SK-N-SH treated with all-trans-retinoic acid at 6 μM for 48 hours (cell line): ENCODE measurements around the gene DCK.
"Not testable (repeated sequence)": the region's sequence is repeated elsewhere in the genome, so short reads cannot be mapped to it uniquely, and the experiment has no call there.

Source experiments
- ATAC-seq: fragments of 200-7000 bp; cut with Tn5 transposase; 3 replicates; pipeline ENCODE4 v1.9.1; 2020; ENCODE audit warnings: mild to moderate bottlenecking, moderate library complexity
- ARNTL ChIP-seq: fragments of 450-650 bp; formaldehyde crosslinking; IDR thresholded peaks from 2 replicates; pipeline ENCODE4 v1.5.0; 2020; ENCODE audit warnings: low read depth, mild to moderate bottlenecking, moderate library complexity, borderline replicate concordance
- BACH2 ChIP-seq: fragments of 250-450 bp; sonication (Bioruptor Pico); IDR thresholded peaks from 2 replicates; pipeline ENCODE4 v1.9.0; 2021; ENCODE audit warnings: mild to moderate bottlenecking, borderline replicate concordance
- ESRRG ChIP-seq: fragments of 250-450 bp; sonication (Bioruptor Pico); IDR thresholded peaks from 2 replicates; pipeline ENCODE4 v1.6.1; 2021; ENCODE audit warnings: mild to moderate bottlenecking
- GLIS3 ChIP-seq: fragments of 250-450 bp; sonication (Bioruptor Pico); IDR thresholded peaks from 2 replicates; pipeline ENCODE4 v1.5.0; 2020; ENCODE audit warnings: mild to moderate bottlenecking, moderate library complexity
- OSR1 ChIP-seq: fragments of 250-450 bp; sonication (Bioruptor Pico); IDR thresholded peaks from 2 replicates; pipeline ENCODE4 v1.8.0; 2022; ENCODE audit warnings: moderate library complexity, mild to moderate bottlenecking, inconsistent platforms
- PPARA ChIP-seq: fragments of 250-450 bp; sonication (Bioruptor Pico); IDR thresholded peaks from 2 replicates; pipeline ENCODE4 v1.5.0; 2020; ENCODE audit warnings: mild to moderate bottlenecking, borderline replicate concordance
- TCF4 ChIP-seq: fragments of 250-450 bp; sonication (Bioruptor Pico); IDR thresholded peaks from 2 replicates; pipeline ENCODE4 v1.8.0; 2021; ENCODE audit warnings: mild to moderate bottlenecking, moderate library complexity, borderline replicate concordance
- TOX ChIP-seq: fragments of 250-450 bp; sonication (Bioruptor Pico); IDR thresholded peaks from 2 replicates; pipeline ENCODE4 v1.8.0; 2021; ENCODE audit warnings: mild to moderate bottlenecking, moderate library complexity, borderline replicate concordance
- ZC3H10 ChIP-seq: fragments of 250-450 bp; sonication (Bioruptor Pico); IDR thresholded peaks from 2 replicates; pipeline ENCODE4 v1.5.1; 2021; ENCODE audit warnings: mild to moderate bottlenecking, moderate library complexity
- ZFP3 ChIP-seq: fragments of 250-450 bp; sonication (Bioruptor Pico); IDR thresholded peaks from 2 replicates; pipeline ENCODE4 v1.5.0; 2020; ENCODE audit warnings: mild to moderate bottlenecking, moderate library complexity
- ZFP30 ChIP-seq: fragments of 450-650 bp; formaldehyde crosslinking; IDR thresholded peaks from 2 replicates; pipeline ENCODE4 v1.5.0; 2022; ENCODE audit warnings: mild to moderate bottlenecking, moderate library complexity
- ZNF565 ChIP-seq: fragments of 450-650 bp; formaldehyde crosslinking; conservative IDR thresholded peaks from 2 replicates; pipeline ENCODE4 v1.5.0; 2020; ENCODE audit warnings: low read depth, mild to moderate bottlenecking, moderate library complexity
- ZNF70 ChIP-seq: fragments of 450-650 bp; formaldehyde crosslinking; IDR thresholded peaks from 2 replicates; pipeline ENCODE4 v1.5.0; 2020; ENCODE audit warnings: mild to moderate bottlenecking, moderate library complexity
- ZNF8 ChIP-seq: fragments of 450-650 bp; formaldehyde crosslinking; IDR thresholded peaks from 2 replicates; pipeline ENCODE4 v1.5.0; 2020; ENCODE audit warnings: mild to moderate bottlenecking, moderate library complexity
- TF ChIP-seq, protein P1 (sequence below): fragments of 250-450 bp; sonication (Bioruptor Pico); IDR thresholded peaks from 2 replicates; pipeline ENCODE4 v1.8.0; 2021; ENCODE audit warnings: low read depth, mild to moderate bottlenecking, moderate library complexity, borderline replicate concordance
- TF ChIP-seq, protein P2 (sequence below): fragments of 250-450 bp; sonication (Bioruptor Pico); IDR thresholded peaks from 2 replicates; pipeline ENCODE4 v1.5.1; 2021; ENCODE audit warnings: mild to moderate bottlenecking, moderate library complexity
- TF ChIP-seq, protein P3 (sequence below): fragments of 250-450 bp; sonication (Bioruptor Pico); IDR thresholded peaks from 2 replicates; pipeline ENCODE4 v1.8.0; 2020; ENCODE audit warnings: mild to moderate bottlenecking, moderate library complexity, borderline replicate concordance
- TF ChIP-seq, protein P4 (sequence below): fragments of 250-450 bp; sonication (Bioruptor Pico); IDR thresholded peaks from 2 replicates; pipeline ENCODE4 v1.5.1; 2020; ENCODE audit warnings: low read depth, mild to moderate bottlenecking, moderate library complexity
- TF ChIP-seq, protein P5 (sequence below): fragments of 250-450 bp; sonication (Bioruptor Pico); IDR thresholded peaks from 2 replicates; pipeline ENCODE4 v1.5.0; 2020; ENCODE audit warnings: mild to moderate bottlenecking, moderate library complexity

DCK gene

GRCh38 chr4:71004281-71004851, 10.9 kb downstream of the DCK start (continued):
- TF ChIP-seq, protein P1, sequence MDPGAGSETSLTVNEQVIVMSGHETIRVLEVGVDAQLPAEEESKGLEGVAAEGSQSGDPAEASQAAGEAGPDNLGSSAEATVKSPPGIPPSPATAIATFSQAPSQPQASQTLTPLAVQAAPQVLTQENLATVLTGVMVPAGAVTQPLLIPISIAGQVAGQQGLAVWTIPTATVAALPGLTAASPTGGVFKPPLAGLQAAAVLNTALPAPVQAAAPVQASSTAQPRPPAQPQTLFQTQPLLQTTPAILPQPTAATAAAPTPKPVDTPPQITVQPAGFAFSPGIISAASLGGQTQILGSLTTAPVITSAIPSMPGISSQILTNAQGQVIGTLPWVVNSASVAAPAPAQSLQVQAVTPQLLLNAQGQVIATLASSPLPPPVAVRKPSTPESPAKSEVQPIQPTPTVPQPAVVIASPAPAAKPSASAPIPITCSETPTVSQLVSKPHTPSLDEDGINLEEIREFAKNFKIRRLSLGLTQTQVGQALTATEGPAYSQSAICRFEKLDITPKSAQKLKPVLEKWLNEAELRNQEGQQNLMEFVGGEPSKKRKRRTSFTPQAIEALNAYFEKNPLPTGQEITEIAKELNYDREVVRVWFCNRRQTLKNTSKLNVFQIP (CRISPR knock-in tag), result no peak
- TF ChIP-seq ZNF70 (no peak), GLIS3 (CRISPR knock-in tag) (no peak), ARNTL (CRISPR knock-in tag) (no peak), ZFP30 (no peak), ESRRG (CRISPR knock-in tag) (no peak), ZNF8 (CRISPR knock-in tag) (no peak), PPARA (CRISPR knock-in tag) (no peak)
- TF ChIP-seq, protein P2, sequence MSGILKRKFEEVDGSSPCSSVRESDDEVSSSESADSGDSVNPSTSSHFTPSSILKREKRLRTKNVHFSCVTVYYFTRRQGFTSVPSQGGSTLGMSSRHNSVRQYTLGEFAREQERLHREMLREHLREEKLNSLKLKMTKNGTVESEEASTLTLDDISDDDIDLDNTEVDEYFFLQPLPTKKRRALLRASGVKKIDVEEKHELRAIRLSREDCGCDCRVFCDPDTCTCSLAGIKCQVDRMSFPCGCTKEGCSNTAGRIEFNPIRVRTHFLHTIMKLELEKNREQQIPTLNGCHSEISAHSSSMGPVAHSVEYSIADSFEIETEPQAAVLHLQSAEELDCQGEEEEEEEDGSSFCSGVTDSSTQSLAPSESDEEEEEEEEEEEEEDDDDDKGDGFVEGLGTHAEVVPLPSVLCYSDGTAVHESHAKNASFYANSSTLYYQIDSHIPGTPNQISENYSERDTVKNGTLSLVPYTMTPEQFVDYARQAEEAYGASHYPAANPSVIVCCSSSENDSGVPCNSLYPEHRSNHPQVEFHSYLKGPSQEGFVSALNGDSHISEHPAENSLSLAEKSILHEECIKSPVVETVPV, result no peak

DNA sequence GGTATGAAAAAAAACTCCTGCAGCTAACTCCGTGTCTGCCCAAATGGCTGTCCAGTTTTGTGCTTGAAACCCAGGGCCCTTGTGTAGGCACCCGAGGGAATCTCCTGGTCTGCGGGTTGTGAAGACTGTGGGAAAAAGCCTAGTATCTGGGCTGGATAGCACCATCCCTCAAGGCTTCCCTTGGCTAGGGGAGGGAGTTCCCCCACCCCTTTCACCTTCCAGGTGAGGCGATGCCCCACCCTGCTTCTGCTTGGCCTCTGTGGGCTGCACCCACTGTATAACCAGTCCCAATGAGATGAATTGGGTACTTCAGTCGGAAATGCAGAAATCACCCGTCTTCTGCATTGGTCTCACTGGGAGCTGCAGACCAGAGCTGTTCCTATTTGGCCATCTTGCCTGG, 11.6 kb downstream of the DCK start:
- not testable (repeated sequence) for ATAC-seq

- no peak for TF ChIP-seq ZC3H10 (CRISPR knock-in tag)
- TF ChIP-seq OSR1 (CRISPR knock-in tag), result no peak
- no peak for TF ChIP-seq ZFP3 (CRISPR knock-in tag)
- no peak for TF ChIP-seq GLIS3 (CRISPR knock-in tag)
- TF ChIP-seq, protein P3, sequence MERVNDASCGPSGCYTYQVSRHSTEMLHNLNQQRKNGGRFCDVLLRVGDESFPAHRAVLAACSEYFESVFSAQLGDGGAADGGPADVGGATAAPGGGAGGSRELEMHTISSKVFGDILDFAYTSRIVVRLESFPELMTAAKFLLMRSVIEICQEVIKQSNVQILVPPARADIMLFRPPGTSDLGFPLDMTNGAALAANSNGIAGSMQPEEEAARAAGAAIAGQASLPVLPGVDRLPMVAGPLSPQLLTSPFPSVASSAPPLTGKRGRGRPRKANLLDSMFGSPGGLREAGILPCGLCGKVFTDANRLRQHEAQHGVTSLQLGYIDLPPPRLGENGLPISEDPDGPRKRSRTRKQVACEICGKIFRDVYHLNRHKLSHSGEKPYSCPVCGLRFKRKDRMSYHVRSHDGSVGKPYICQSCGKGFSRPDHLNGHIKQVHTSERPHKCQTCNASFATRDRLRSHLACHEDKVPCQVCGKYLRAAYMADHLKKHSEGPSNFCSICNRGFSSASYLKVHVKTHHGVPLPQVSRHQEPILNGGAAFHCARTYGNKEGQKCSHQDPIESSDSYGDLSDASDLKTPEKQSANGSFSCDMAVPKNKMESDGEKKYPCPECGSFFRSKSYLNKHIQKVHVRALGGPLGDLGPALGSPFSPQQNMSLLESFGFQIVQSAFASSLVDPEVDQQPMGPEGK (CRISPR knock-in tag), result no peak
- TF ChIP-seq ZNF70, result no peak
- ATAC-seq, result no peak
These were observed 12.9 kb downstream of the DCK start for GRCh38 chr4:71006203-71006907.

- no peak for TF ChIP-seq TCF4
- TF ChIP-seq, protein P3 (CRISPR knock-in tag), result no peak
- no peak for TF ChIP-seq ZNF565 (CRISPR knock-in tag)
- no peak for TF ChIP-seq BACH2
- TF ChIP-seq ZFP30, result no peak
- no peak for TF ChIP-seq OSR1 (CRISPR knock-in tag)
- TF ChIP-seq PPARA (CRISPR knock-in tag), result no peak
- TF ChIP-seq, protein P2, result no peak
- ATAC-seq, result no peak
These were observed 14.7 kb downstream of the DCK start for GRCh38 chr4:71008196-71008595.

DNA sequence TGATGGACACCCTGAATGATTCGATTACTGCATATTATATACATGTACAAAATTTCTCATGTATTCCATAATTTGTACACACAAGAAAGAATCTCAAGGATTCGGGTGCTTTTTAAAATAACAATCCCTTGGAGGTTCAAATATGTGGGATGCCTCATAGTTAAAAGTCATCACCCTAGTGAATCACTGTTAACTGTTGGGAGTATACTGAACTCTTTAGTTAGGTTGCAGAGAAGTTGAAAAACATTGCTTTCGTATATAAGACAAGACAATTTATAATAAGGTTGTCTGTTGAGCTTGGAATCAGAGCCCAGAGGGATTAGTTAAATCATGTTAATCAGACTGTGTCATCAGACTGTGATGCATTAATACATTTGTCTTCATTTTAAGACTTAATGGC, 15.6 kb downstream of the DCK start:
- ATAC-seq, result peak; percentile 77
- TF ChIP-seq OSR1 (CRISPR knock-in tag) (no peak), ZFP3 (CRISPR knock-in tag) (no peak), TOX (CRISPR knock-in tag) (no peak), ZNF8 (CRISPR knock-in tag) (no peak), ZC3H10 (CRISPR knock-in tag) (no peak)
- TF ChIP-seq, protein P4, sequence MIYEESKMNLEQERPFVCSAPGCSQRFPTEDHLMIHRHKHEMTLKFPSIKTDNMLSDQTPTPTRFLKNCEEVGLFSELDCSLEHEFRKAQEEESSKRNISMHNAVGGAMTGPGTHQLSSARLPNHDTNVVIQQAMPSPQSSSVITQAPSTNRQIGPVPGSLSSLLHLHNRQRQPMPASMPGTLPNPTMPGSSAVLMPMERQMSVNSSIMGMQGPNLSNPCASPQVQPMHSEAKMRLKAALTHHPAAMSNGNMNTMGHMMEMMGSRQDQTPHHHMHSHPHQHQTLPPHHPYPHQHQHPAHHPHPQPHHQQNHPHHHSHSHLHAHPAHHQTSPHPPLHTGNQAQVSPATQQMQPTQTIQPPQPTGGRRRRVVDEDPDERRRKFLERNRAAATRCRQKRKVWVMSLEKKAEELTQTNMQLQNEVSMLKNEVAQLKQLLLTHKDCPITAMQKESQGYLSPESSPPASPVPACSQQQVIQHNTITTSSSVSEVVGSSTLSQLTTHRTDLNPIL (CRISPR knock-in tag), result no peak
- TF ChIP-seq, protein P2, result no peak
- TF ChIP-seq, protein P5, sequence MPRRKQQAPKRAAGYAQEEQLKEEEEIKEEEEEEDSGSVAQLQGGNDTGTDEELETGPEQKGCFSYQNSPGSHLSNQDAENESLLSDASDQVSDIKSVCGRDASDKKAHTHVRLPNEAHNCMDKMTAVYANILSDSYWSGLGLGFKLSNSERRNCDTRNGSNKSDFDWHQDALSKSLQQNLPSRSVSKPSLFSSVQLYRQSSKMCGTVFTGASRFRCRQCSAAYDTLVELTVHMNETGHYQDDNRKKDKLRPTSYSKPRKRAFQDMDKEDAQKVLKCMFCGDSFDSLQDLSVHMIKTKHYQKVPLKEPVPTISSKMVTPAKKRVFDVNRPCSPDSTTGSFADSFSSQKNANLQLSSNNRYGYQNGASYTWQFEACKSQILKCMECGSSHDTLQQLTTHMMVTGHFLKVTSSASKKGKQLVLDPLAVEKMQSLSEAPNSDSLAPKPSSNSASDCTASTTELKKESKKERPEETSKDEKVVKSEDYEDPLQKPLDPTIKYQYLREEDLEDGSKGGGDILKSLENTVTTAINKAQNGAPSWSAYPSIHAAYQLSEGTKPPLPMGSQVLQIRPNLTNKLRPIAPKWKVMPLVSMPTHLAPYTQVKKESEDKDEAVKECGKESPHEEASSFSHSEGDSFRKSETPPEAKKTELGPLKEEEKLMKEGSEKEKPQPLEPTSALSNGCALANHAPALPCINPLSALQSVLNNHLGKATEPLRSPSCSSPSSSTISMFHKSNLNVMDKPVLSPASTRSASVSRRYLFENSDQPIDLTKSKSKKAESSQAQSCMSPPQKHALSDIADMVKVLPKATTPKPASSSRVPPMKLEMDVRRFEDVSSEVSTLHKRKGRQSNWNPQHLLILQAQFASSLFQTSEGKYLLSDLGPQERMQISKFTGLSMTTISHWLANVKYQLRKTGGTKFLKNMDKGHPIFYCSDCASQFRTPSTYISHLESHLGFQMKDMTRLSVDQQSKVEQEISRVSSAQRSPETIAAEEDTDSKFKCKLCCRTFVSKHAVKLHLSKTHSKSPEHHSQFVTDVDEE (CRISPR knock-in tag), result no peak
